Stimulated activated CD4-positive, alpha-beta T cell treated with anti-CD3 and anti-CD28 coated beads, Interleukin-1b, Interleukin-23, amount 100 ng/mL, for 1 hour (primary cell): ENCODE results near the gene SLC4A11.

Experiments used
- DNase-seq, 2 donors: peaks; one replicate each; pipeline ENCODE4 v3.0.0-alpha.2; 2020; ENCODE audit warnings: low read depth in 2 of 2

The SLC4A11 gene

DNA sequence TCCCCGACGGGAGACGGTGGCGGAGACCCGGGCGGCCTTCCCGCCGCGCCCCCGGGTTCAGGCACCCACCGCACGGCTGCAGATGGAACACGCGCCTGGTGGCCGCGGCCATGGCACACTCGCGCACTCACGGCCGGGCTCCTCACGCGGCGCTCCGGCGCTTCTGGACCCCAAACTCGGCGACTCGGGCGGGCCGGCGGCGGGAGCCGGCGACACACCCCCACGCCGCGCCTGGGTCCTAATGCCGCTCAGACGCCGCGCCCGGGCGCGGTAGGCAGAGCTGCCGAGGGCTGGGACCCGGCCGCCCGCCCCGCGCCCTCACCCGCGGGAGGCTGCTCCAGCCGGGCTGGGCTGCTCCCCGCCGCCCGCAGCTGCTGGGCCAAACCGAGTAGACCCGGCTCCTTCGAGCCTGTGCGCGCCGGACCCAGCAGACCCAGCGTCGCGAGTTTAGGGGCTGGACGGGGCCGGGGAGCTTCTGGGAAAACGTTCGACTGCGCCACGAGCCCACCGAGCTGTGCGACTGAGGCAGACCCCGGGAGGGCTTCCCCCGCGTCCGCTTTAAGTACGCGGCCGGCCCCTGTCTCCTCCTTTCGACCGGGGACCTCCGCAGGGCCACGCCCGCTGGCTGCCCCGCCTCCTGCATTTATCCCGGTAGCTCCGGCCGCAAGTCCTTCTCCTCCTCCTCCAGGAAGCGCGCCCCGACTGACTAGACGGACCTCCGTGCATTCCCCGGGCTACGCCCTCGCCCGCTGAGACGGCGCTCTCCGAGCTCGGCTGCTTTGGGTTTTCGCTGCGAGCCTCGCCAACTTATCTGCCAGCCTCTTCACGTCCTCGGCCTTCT lies at the start of gene SLC4A11:
TSS of gene SLC4A11 (minus strand) at position 165 of the 841 bp plus-strand sequence. CDS start at position 112, 53 bp downstream.
- no peak for DNase-seq

- DNase-seq = no peak
These were observed 44.3 kb upstream of the SLC4A11 start for GRCh38 chr20:3283222-3283820.

DNA sequence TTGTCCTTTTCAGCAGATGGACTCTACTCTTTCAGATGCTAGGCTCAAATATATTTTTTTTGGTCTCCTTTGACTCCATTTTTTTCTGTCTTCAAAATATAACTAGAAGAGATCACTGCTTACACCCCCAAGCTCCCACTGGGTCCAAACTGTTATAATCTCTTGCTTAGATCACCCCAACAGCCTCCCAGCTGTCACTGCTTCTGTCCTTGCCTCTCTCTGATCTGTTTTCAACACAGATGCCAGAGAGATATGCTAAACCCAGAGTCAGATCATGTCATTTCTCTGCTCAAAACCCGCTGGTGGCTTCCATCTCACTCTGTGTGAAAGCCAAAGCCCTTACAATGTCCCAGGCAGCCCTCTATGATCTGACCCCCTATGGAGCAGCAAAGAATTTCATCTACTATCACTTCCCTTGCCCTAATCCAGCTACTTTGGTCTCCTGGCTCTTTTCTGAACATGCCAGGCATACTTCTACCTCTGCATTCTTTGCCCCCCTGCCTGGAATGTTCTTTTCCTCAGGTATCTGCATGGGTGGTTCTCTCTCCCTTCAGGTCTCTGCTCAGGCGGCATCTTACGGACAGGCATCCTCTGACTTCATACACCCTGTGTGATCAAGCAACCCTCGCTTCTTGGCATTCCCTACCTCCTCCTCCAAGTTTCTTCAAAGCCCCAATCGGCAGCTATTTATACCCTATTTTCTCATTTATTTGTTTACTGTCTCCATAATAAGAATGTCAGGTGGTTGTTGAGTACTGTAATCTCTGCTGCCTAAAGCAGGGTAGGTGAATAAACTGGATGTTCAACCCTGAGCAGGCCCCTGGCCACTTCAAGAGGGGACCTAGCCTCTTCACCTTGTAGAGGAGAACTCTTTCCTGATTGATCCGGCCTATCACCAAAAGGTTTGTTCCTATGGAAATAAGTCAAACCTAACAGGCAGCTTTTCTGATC lies 43.6 kb upstream of the SLC4A11 start:
- DNase-seq = no peak

DNA sequence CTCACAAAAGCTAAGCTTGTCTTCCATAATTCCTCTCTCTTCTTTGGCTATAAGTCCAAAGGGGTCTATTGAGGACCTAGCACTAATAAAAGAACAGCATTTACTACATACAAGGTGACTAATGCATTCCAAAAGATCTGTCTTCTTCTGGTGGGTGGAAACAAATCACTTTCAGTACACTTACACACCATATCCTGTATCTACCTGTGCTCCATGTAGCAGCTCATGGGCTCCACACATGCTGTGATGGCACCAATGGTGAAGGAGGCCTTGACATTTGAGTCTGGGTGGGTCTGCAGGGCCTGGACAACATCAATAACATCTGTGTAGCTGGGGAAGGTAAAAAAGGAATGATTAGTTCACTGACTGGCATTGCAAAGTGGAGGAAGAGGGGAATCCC lies 42.4 kb upstream of the SLC4A11 start:
- DNase-seq = no peak

GRCh38 chr20:3279761-3280160 lies 40.8 kb upstream of the SLC4A11 start:
- no peak for DNase-seq

DNA sequence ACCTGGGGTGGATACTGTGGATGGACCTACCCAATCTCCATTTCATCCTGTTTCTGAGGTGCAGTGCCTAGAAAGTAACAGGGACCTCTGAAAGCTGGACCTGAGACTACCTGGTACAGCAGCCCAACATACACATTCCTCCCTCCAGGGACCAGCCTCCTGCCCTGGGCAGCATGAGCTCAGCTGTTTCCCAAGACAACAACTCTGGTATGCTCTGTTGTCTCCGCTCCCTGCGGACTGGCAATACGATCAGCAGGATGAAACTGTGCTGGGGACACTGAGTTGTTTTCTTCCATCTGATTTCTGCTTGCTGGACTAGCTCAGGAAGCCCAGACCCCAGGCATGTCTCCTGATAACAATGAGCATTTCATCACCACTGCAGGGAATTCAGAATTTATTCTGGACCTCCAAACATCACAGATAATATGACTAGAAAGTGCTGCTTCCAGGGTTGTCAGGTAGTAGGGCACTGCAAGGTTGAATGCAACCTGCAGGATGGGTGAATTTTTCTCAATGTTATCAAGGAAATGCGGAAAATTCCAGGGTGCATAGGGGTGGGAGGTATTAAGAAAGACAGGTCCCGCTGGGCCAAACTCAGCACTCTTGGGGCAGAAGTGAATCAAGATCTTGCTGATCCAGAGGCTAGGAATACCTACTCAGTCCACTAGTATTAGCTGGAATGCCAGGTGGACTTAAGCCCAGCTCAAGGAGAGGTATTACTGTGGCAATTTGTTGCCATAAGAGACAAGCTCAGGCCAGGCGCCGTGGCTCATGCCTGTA lies 38.9 kb upstream of the SLC4A11 start:
- no peak for DNase-seq

- DNase-seq = no peak
These were observed 37.7 kb upstream of the SLC4A11 start for GRCh38 chr20:3276680-3277015.

DNA sequence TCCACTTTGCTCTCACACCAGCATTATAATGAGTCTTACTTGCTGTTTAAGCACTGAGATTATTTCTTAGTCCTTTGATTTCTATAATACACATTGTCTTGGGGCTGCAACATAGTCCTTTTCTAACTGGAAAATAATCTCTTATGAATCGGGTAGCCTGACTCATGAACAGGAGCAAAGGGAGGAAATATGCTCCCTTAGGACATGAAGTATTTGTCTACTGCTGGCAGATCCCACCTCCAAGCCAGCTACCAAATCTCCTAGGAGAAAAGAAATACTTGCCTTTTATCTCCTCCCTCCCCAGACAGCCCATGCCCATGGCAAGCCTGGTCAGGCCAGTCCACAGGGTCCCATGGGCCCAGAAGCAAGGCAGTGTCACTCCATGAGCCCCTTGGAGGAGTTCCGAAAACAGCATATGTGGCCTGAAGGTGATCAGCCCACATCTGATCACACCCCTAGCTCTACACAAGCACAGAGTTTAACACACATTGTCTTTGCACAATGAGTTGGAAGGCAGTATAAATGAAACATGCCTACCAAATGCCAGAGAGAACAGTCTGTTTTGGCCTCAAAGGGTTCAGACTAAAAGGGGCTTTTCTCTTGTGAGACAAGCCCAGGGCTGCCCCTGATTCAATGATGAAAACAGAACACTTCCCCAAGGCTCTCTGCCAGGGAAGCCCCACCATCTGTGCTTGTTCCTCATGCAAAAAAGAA lies 37.1 kb upstream of the SLC4A11 start:
- DNase-seq = no peak

DNA sequence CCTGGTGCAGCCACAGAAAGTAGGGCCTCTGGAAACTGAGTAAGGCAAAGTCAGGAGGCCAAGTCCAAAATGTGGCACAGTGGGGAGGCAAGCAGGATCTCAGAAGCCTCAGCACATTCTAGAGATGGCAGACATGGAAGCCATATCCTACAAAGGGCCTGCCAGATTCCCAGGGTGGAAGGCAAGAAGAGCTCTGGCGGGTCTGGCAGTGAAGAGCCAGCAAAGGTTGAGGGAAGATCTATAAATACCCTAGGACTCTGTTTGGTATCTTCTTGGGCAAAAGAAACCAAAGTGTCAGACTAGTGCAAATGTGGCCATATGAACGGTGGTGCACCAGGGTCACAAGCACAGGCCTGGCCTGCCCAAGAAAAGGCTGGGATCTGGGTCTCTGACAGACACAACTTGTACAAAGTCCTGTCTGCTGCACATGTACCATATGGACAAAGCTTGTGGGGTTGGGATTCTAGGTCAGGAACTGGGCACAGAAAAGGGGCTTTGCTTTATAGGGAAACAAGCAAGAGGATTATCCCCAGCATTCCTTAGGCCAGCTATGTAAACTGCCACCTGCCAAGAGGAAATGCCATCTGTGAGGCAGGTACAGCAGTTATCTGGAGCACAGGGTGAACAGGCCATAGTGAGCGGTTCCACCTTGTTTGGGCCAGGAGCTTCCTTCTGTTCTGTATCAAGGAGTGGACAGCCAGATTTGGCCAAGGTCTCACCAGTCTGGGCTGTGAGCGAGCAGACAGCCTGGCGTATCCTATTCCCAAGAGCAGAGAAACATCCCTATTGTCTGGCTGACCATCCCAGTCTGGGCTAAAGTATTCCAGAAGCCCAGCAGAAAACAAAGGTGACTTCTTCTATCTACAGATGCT lies 36.3 kb upstream of the SLC4A11 start:
- DNase-seq = no peak

DNA sequence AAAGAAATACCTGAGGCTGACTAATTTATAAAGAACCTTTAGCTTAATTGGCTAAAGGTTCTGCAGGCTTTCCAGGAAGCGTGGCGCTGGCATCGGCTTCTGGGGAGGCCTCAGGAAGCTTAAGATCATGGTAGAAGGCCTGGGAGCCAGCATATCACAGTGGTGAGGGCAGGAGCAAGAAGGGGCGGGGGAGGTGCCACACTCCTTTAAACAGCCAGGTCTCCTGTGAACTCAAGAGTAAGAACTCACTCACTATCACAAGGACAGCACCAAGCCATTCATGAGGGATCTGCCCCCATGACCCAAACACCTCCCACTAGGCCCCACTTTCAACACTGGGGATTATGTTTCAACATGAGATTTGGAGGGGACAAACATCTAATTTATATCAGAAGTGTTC lies 34.4 kb upstream of the SLC4A11 start:
- DNase-seq = no peak

- no peak for DNase-seq
These were observed 31.1 kb upstream of the SLC4A11 start for GRCh38 chr20:3270051-3270450.

- no peak for DNase-seq
These were observed 23.6 kb upstream of the SLC4A11 start for GRCh38 chr20:3262566-3262965.

- no peak for DNase-seq
These were observed 19.4 kb upstream of the SLC4A11 start for GRCh38 chr20:3258429-3258828.

- no peak for DNase-seq
These were observed 16.7 kb upstream of the SLC4A11 start for GRCh38 chr20:3255728-3256127.

GRCh38 chr20:3251806-3252205 lies 12.8 kb upstream of the SLC4A11 start:
- DNase-seq = no peak

- no peak for DNase-seq
These were observed 11.1 kb upstream of the SLC4A11 start for GRCh38 chr20:3250091-3250504.

DNA sequence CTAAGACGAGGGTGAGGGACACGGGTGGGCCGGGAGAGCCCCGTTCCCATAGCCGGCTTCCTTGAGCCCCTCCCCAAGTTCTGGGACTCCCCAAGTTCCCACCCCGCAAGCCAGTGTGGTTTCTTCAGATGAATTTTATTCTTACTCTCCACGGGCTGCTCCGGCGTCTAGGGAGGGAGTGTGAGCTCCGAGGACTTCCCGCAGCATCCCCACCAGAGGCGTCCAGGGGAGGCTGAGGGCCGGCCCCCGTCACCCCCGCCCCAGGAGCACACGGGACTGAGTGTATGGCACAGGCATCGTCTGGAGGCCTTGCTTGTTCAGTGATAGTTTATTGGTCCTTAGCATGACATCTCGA lies 10.0 kb upstream of the SLC4A11 start:
- no peak for DNase-seq

DNA sequence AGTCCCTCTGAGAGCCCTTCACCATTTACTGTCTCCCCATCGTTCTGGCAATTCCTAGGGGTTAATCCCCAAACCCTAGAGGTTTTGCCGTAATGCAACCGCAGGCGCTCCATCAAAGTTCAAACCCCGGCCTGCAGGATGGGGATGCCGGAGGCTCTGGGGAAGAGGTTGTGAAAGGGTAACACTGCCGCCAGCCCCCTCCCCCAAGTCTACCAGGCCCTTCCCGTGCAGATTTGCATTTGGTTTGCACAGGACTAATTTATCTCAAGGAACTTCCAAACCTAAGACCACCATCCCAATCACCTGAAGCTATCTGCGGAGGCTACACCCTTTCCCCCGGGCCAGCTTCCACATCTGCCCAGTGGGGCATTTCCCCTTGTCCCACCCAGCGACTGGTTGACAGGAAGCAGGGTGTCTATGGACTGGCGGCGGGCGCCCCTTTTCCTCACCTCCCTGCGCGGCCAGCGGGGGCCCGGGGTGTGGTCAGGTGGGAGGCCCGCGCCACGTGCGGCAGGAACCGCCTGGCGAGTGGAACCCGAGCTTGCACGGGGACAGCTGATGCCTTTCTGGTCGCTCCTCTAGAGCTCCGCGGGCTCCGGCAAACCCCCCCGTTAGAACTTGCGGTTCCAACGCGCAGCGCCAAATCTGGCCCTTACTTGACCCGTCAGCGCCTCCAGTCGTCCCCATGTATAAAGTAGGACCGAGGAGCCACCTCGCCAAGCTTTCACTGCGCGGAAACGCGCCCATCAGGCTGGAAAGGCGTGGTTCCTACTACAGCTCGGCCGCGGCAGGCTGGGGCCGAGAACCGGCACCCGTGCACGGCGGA lies 9.4 kb upstream of the SLC4A11 start:
- DNase-seq = no peak

- DNase-seq = no peak
These were observed 8.6 kb upstream of the SLC4A11 start for GRCh38 chr20:3247638-3248037.
